H1 (cell line): ENCODE results near the gene GRIK1. TPM values are rescaled to one million over a fixed set of nuclear protein-coding genes. Genes with fewer than 3 reads are reported as not detected.

Source experiments
- CTCF ChIA-PET: fragments of 300-600 bp; sonication (Branson Sonifier 250); formaldehyde crosslinking; loops from one replicate; lab custom pipeline; 2021; ENCODE audit not compliant: partially characterized antibody; lab: Charles Lee
- POLR2A ChIA-PET: fragments of 300-600 bp; sonication (Branson Sonifier 250); formaldehyde crosslinking; loops from one replicate; lab custom pipeline; 2021; ENCODE audit warnings: inconsistent platforms; ENCODE audit not compliant: partially characterized antibody; lab: Charles Lee
- DNase-seq, 2 experiments: peaks; one replicate each; pipeline versions ENCODE4 v3.0.0 to v3.0.0-alpha.2; 2010 to 2022; ENCODE audit warnings: low spot score in 2 of 2, low read depth in 1 of 2, mixed read lengths in 1 of 2
- FAIRE-seq: peaks from 2 replicates; lab custom pipeline; 2011; peaks lifted over from hg19 to GRCh38; lab: Jason Lieb, UNC
- H2AFZ ChIP-seq: 2 replicates; pipeline ENCODE4 v1.8.1; 2012; ENCODE audit warnings: low read length, inconsistent platforms
- H2AK5ac ChIP-seq: 2 replicates; pipeline ENCODE4 v1.6.1; 2013; ENCODE audit warnings: low read depth, low read length
- H2BK120ac ChIP-seq: replicated peaks from 2 replicates; pipeline ENCODE3; 2013; ENCODE audit warnings: low read depth, low read length, inconsistent platforms
- H2BK12ac ChIP-seq: 2 replicates; pipeline ENCODE4 v1.6.1; 2013; ENCODE audit warnings: low read depth, low read length
- H2BK15ac ChIP-seq: 2 replicates; pipeline ENCODE4 v1.6.1; 2013; ENCODE audit warnings: low read length
- H2BK20ac ChIP-seq: 2 replicates; pipeline ENCODE4 v1.6.1; 2013; ENCODE audit warnings: low read length
- H2BK5ac ChIP-seq: 2 replicates; pipeline ENCODE4 v1.6.1; 2013; ENCODE audit warnings: low read depth, low read length
- H3K14ac ChIP-seq: 2 replicates; pipeline ENCODE4 v1.6.1; 2013; ENCODE audit warnings: inconsistent platforms; ENCODE audit not compliant: insufficient read length
- H3K18ac ChIP-seq: 2 replicates; pipeline ENCODE4 v1.6.1; 2013; ENCODE audit warnings: low read length; ENCODE audit errors: extremely low read depth
- H3K23ac ChIP-seq: 2 replicates; pipeline ENCODE4 v1.6.1; 2013; ENCODE audit warnings: inconsistent platforms; ENCODE audit not compliant: insufficient read length
- H3K23me2 ChIP-seq: 2 replicates; pipeline ENCODE4 v1.6.1; 2013; ENCODE audit warnings: low read depth, low read length
- H3K27ac ChIP-seq: 2 replicates; pipeline ENCODE4 v1.6.1; 2011; ENCODE audit warnings: low read depth, low read length, inconsistent platforms
- H3K27me3 ChIP-seq, 4 experiments: replicated peaks in 1 of 4; 1 replicate in 1 of 4; 2 replicates in 3 of 4; pipeline versions ENCODE4 v1.6.1 to v1.8.1; 2011 to 2013; ENCODE audit warnings: low read length in 3 of 4, mild to moderate bottlenecking in 3 of 4, inconsistent platforms in 2 of 4, mixed read lengths in 2 of 4, moderate library complexity in 1 of 4; ENCODE audit not compliant: control insufficient read depth in 3 of 4, insufficient read depth in 3 of 4; ENCODE audit errors: extremely low read depth in 1 of 4
- H3K36me3 ChIP-seq, 4 experiments: 2 replicates each; pipeline versions ENCODE4 v1.6.1 to v1.8.1; 2011 to 2013; ENCODE audit warnings: mild to moderate bottlenecking in 4 of 4, low read length in 3 of 4, moderate library complexity in 2 of 4, control low read depth in 1 of 4, inconsistent platforms in 1 of 4; ENCODE audit not compliant: insufficient read depth in 4 of 4, control insufficient read depth in 2 of 4
- H3K4ac ChIP-seq: replicated peaks from 2 replicates; pipeline ENCODE3; 2013; ENCODE audit warnings: low read length, low read depth, mixed read lengths, inconsistent platforms; ENCODE audit not compliant: insufficient read length
- H3K4me1 ChIP-seq, 4 experiments: replicated peaks in 1 of 4; 1 replicate in 1 of 4; 2 replicates in 3 of 4; pipeline versions ENCODE4 v1.6.1 to v1.8.1; 2011 to 2013; ENCODE audit warnings: low read length in 3 of 4, inconsistent platforms in 2 of 4, mixed read lengths in 1 of 4; ENCODE audit not compliant: insufficient read depth in 4 of 4, control insufficient read depth in 3 of 4
- H3K4me2 ChIP-seq, 2 experiments: 2 replicates each; pipeline versions ENCODE4 v1.6.1 to v1.8.1; 2011 to 2013; ENCODE audit warnings: low read depth in 2 of 2, low read length in 2 of 2, control low read depth in 1 of 2, inconsistent platforms in 1 of 2, mild to moderate bottlenecking in 1 of 2; ENCODE audit not compliant: insufficient read depth in 1 of 2
- H3K4me3 ChIP-seq, 4 experiments: fragments of 200-600, 300-600 bp in 1 of 4; sonication (generic), shearing (Covaris generic), sonication (Bioruptor Twin) in 1 of 4; 2 replicates each; pipeline versions ENCODE4 v1.5.1 to v1.8.1; 2011 to 2016; ENCODE audit warnings: low read length in 4 of 4, low read depth in 3 of 4, control low read depth in 2 of 4, inconsistent platforms in 2 of 4, mild to moderate bottlenecking in 2 of 4, mixed read lengths in 1 of 4, moderate library complexity in 1 of 4; ENCODE audit not compliant: insufficient read depth in 2 of 4; ENCODE audit errors: extremely low read depth in 1 of 4
- H3K56ac ChIP-seq: replicated peaks from 2 replicates; pipeline ENCODE3; 2013; ENCODE audit warnings: low read depth, mild to moderate bottlenecking, mixed read lengths, low read length, inconsistent platforms; ENCODE audit not compliant: insufficient read length
- H3K79me1 ChIP-seq: 2 replicates; pipeline ENCODE4 v1.6.1; 2013; ENCODE audit warnings: low read depth, low read length, control low read depth
- H3K79me2 ChIP-seq, 2 experiments: 2 replicates each; pipeline versions ENCODE4 v1.6.1 to v1.8.1; 2012 to 2013; ENCODE audit warnings: low read length in 2 of 2, mild to moderate bottlenecking in 2 of 2, inconsistent platforms in 1 of 2; ENCODE audit not compliant: insufficient read depth in 2 of 2, control insufficient read depth in 1 of 2
- H3K9ac ChIP-seq, 4 experiments: replicated peaks in 1 of 4; 1 replicate in 1 of 4; 2 replicates in 3 of 4; pipeline versions ENCODE4 v1.6.1 to v1.8.1; 2011 to 2013; ENCODE audit warnings: low read depth in 3 of 4, low read length in 3 of 4, control low read depth in 2 of 4, mild to moderate bottlenecking in 2 of 4, moderate library complexity in 2 of 4, inconsistent platforms in 1 of 4; ENCODE audit errors: extremely low read depth in 1 of 4
- H3K9me3 ChIP-seq, 2 experiments: 2 replicates each; pipeline versions ENCODE4 v1.6.1 to v1.8.1; 2012 to 2013; ENCODE audit warnings: mild to moderate bottlenecking in 2 of 2, moderate library complexity in 2 of 2, control low read depth in 1 of 2, inconsistent platforms in 1 of 2, low read depth in 1 of 2, low read length in 1 of 2, mixed read lengths in 1 of 2; ENCODE audit not compliant: insufficient read depth in 2 of 2
- H4K20me1 ChIP-seq, 2 experiments: replicated peaks in 1 of 2; 2 replicates each; pipeline versions ENCODE3 to v1.8.1; 2011 to 2013; ENCODE audit warnings: inconsistent platforms in 2 of 2, low read length in 2 of 2, mild to moderate bottlenecking in 1 of 2; ENCODE audit not compliant: insufficient read depth in 2 of 2, control insufficient read depth in 1 of 2
- H4K5ac ChIP-seq: 2 replicates; pipeline ENCODE4 v1.6.1; 2013; ENCODE audit warnings: low read length, low read depth, mixed read lengths, inconsistent platforms; ENCODE audit not compliant: insufficient read length
- H4K8ac ChIP-seq: 2 replicates; pipeline ENCODE4 v1.8.0; 2013; ENCODE audit warnings: mild to moderate bottlenecking, moderate library complexity, low read length, inconsistent platforms; ENCODE audit not compliant: insufficient read depth; ENCODE audit errors: extremely low read depth
- H4K91ac ChIP-seq: replicated peaks from 2 replicates; pipeline ENCODE3; 2013; ENCODE audit warnings: low read length, mixed read lengths, inconsistent platforms; ENCODE audit not compliant: insufficient read length
- CHD2 ChIP-seq: IDR thresholded peaks from 2 replicates; pipeline ENCODE4 v1.6.1; 2012; ENCODE audit warnings: low read length, improper control_type of control experiment
- WGBS, 2 experiments: shearing (Covaris generic) in 1 of 2; methylation state at CpG; one replicate each; pipeline versions ENCODE4 v1.1.6 to v1.1.7; 2013 to 2015; ENCODE audit warnings: low lambda C conversion rate in 2 of 2, mixed read lengths in 2 of 2, inconsistent platforms in 1 of 2, low coverage in 1 of 2, missing lambda C conversion rate in 1 of 2; ENCODE audit not compliant: insufficient replicate concordance in 2 of 2, insufficient coverage in 1 of 2, insufficient read length in 1 of 2; ENCODE audit errors: extremely low coverage in 1 of 2, missing lambda C conversion rate in 1 of 2; 5-methylcytosine and 5-hydroxymethylcytosine counted together
- polyA plus RNA-seq, 7 experiments: library from polyadenylated mRNA; depleted of rRNA in 3 of 7; stranded (reverse) in 5 of 7; unstranded in 2 of 7; fragments of >200 nt in 5 of 7; fragments of 200-250 nt in 2 of 7; gene quantifications; 1 replicate in 5 of 7; 2 replicates in 1 of 7; 4 replicates in 1 of 7; pipeline versions ENCODE4 v1.2.1 to v1.2.3, GENCODE V29; 2011 to 2013; ENCODE audit warnings: missing spikeins in 2 of 7, mixed read lengths in 2 of 7
- total RNA-seq: library from RNA; stranded (reverse); fragmentation: NEBNext Ultra II Directional; extraction: Animal tissue kit (Norgen Biotek cat#: 25700); gene quantifications from 2 replicates; pipeline ENCODE4 v1.2.1, GENCODE V29; 2021

The GRIK1 gene
- total and polyA plus RNA-seq, 2 of the 8 experiments (the other 6 are each of a cell fraction or from before 2014, with no cell fraction given) = 0.11 to 0.32 TPM

- Histone ChIP-seq H3K4me2 (peak overlapping the region in 1 of 2 experiments; percentile 9; a peak in 2 of 4 replicates), H3K9me3 (no peaks in the 10 kb centered on the region), H3K14ac (no peak overlapping the region), H3K9ac (no peak overlapping the region), H4K5ac (no peak overlapping the region), H3K4me1 (peaks cover 0 to 10% (median 0%) of the 10 kb centered on the region in 4 experiments; a peak in 2 of 7 replicates), H3K56ac (no peak overlapping the region), H3K4ac (no peak overlapping the region), H2BK5ac (no peak overlapping the region), H4K20me1 (no peaks in the 10 kb centered on the region), H2AFZ (no peak overlapping the region), H4K8ac (no peak overlapping the region), H2BK12ac (no peak overlapping the region), H3K23me2 (no peaks in the 10 kb centered on the region), H3K79me1 (no peaks in the 10 kb centered on the region), H3K4me3 (no peak overlapping the region), H2BK20ac (no peak overlapping the region), H2BK15ac (no peak overlapping the region), H3K27me3 (no peaks in the 10 kb centered on the region), H3K18ac (no peak overlapping the region), H2AK5ac (no peak overlapping the region), H2BK120ac (no peak overlapping the region), H3K79me2 (no peaks in the 10 kb centered on the region), H3K23ac (no peak overlapping the region), H3K36me3 (no peaks in the 10 kb centered on the region), H3K27ac (no peak overlapping the region), H4K91ac (no peak overlapping the region)
- DNase-seq (no peak), FAIRE-seq (no peak)
- POLR2A ChIA-PET = no interaction called here
- CTCF ChIA-PET = interaction anchor here (0.5 kb wide), 1 partner anchor 551 kb away, joined by 3 read pairs; no protein-coding TSS in a partner anchor
- whole genome bisulfite sequencing, 2 experiments = 63% methylated on average over 4 of the region's 4 CpGs; no CpG with 5 or more reads in 1 of the 2 experiments
- TF ChIP-seq CHD2 = no peak
These were observed 153.1 kb downstream of the GRIK1 start for GRCh38 chr21:29786496-29787360.
